ENCODE measurements around the gene DEFB115. TPM values are rescaled to one million over a fixed set of nuclear protein-coding genes. Genes with fewer than 3 reads are reported as not detected.
"Not testable (repeated sequence)": the region's sequence is repeated elsewhere in the genome, so short reads cannot be mapped to it uniquely, and the experiment has no call there.

Gene DEFB115
- not detected for polyA plus RNA-seq (2013, experiment 1 of 2; ENCODE audit: insufficient read length)
- polyA plus RNA-seq (2013, experiment 2 of 2; ENCODE audit: insufficient read length) = not detected

- DNase-seq = no peak
Measured at GRCh38 chr20:31257364-31257763, at the start of gene DEFB115. DEFB115 (plus strand) TSS chr20:31257664; CDS start chr20:31257664, 0 bp downstream.

DNA sequence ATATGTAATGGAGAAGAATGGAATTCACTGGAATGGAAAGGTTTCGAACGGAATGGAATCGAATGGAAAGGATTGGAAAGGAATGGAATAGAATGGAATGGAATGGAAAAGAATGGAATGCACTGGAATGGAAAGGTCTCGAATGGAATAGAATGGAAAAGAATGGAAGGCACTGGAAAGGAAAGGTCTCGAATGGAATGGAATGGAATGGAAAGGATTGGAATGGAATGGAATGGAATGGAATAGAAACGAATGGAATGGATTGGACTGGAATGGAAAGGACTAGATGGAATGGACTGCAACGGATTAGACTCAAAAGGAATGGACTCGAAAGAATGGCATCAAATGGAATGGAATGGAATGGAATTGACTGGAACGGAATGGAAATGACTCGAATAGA, 20.5 kb upstream of the DEFB115 start:
- no peak for DNase-seq

DNA sequence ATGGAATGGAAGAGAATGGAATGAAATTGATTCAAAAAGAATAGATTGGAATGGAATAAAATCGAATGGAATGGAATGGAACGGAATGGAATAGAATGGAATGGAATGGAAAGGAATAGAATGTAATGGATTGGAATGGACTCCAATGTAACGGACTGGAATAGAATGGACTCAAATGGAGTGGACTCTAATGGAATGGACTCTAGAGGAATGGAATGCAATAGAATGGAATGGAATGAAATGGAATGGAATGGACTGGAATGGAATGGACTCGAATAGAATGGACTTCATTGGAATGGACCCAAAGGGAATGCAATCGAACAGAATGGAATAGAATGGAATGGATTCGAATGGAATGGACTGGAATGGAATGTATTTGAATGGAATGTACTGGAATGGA, 19.7 kb upstream of the DEFB115 start:
- DNase-seq = no peak

- DNase-seq = no peak
Measured at GRCh38 chr20:31239139-31239538, 18.3 kb upstream of the DEFB115 start.

DNA sequence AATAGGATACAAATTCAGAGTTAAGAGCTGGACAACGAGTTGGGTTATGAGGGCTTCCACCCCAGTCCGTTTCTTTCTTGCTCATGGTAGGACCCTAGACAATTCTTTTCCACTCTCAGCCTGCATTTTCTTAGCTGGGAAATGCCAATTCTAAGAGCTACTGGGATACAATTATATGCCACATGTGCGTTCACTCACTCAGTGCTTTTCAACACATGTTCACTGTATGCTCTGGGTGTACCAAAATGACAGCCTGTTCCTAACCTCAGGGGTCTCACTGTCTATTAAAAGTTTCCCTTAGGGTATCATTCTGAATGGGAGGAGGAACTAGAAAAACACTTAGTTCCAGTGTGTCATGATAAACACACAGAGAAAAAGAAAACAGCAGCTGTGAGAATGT, 505 bp upstream of the DEFB115 start:
- no peak for DNase-seq

DNA sequence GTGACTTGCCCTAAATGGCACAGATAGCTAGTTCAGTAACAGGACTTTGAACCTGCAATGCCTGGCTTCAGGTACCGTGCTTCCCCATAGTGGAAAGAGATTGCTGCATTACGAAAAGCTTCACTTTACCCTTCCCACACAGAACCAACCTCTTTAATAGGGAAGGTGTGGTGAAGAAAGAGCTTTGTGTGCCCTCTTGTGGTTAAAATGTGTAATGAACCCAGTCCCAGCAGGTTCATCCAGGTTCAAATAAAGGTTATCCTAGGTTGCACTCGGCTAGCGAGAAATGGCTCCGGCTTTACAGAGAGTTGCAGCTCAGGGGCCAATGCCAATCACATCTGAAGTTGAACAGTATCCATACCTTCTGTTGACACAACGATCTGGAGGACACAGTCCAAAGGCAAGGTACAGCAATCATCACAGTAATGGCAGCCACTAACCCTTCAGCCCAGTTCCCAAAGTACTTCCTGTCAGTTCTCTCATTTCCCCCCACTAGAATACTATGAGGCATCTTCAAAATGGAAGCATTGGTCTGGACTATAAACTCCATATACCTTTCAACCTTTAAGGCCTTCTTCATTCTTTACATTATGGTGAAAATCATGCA, 3.0 kb downstream of the DEFB115 start:
- no peak for DNase-seq

DNA sequence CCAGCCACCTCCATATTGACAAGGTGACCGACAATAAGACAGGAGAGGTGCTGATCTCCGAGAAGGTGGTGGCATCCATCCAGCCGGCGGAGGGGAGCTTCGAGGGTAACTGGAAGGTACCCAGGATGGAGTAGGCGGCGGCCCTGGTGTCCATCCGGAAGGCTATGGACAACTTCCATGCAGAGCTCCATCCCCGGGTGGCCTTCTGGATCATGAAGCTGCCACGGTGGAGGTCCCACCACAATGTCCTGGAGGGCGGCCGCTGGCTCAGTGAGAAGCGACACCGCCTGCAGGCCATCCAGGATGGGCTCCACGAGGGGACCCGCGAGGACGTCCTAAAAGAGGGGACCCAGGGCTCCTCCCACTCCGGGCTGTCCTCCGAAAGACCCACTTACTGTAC, 17.0 kb downstream of the DEFB115 start:
- no peak for DNase-seq

GRCh38 chr20:31278178-31278577, 20.7 kb downstream of the DEFB115 start:
- DNase-seq = no peak

GRCh38 chr20:31284964-31285363, 27.5 kb downstream of the DEFB115 start:
- not testable (repeated sequence) for DNase-seq

DNA sequence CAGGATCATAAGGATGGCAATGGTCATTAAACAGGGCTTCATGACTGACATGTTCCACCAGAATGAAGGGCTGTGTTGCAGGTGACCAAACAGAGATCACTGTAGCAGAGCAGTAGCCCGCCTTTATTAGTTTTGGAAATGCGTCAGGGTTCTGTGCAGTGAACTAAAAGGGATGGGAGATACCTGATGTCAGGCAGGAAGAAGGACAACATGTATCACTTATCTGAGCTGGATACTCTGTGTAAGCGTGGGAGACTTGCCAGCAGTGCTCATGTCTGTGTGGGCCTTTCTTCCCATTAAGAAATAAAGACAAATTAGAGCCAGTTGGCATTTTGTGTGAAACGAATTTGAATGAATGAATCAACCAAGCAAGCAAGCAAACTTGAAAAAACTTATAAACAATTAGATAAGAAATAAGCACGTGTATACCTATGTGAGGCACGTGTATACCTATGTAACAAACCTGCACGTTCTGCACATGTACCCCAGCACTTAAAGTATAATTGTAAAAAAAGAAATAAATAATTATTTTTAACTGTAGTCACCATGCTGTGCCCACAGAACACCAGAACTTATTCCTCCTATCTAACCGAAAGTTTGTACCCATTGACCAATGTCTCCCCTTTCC, 51.2 kb downstream of the DEFB115 start, which contains the start of gene DEFB116:
Gene DEFB116, minus strand, starts transcription at position 51 of the 628 bp plus-strand sequence. Its CDS starts 0 bp downstream, at position 51.
- no peak for DNase-seq

Measured in fibroblast of skin of back (primary cell).